ENCODE results near the gene TRABD2B. TPM values are rescaled to one million over a fixed set of nuclear protein-coding genes. Genes with fewer than 3 reads are reported as not detected.
A peak's percentile ranks its signal among the peaks of the same experiment; 100 is the strongest.

TRABD2B gene
- polyA plus RNA-seq, 6 donors from 2014 or later: not detected

- H3K9me3 Mint-ChIP-seq: no peaks in the 10 kb centered on the region
- no peaks in the 10 kb centered on the region for H3K4me1 Mint-ChIP-seq
- peaks cover 9 to 25% (median 13%) of the 10 kb centered on the region in 3 donors for H3K27me3 Mint-ChIP-seq
- no peak overlapping the region for H3K27ac Mint-ChIP-seq
- no peak for DNase-seq
- no peaks in the 10 kb centered on the region for H3K36me3 Mint-ChIP-seq
- no peak for ATAC-seq (ENCODE audit: low read depth in 2 of 2)
- no peak overlapping the region for H3K4me3 Mint-ChIP-seq
These were observed 232.6 kb downstream of the TRABD2B start for GRCh38 chr1:47764461-47765046.

DNA sequence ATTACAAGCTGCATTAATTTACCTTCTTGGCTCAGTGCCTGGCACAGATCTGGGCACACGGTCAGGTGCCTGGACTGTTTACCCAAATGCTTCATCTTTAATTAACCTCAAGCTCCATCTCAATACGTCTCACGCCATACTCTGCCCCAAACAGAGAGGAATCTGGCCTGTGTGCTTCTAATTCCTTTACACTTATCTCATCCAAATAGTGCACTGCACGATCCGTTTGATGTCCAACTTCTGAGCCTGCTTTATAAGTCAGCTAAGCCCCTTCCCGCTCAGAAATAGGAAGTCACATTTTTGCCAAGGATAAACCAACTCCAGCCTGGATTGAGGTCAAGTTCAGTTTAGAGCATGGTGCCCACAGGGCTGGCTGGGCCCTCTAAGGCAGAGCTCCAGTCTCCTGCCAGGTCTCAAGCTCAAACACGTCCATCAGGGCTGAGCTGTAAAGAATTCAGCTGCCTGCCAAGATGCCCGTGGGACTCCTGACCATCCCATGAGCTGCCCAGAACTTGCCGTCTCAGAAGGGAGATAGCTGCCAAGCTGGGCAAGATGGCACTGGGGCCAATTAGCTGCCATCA, 233.5 kb downstream of the TRABD2B start:
- H3K9me3 Mint-ChIP-seq: no peaks in the 10 kb centered on the region
- H3K4me1 Mint-ChIP-seq: no peaks in the 10 kb centered on the region
- DNase-seq (no peak), ATAC-seq (ENCODE audit: low read depth in 2 of 2) (no peak)
- H3K27me3 Mint-ChIP-seq: peaks cover 14 to 32% (median 18%) of the 10 kb centered on the region in 3 donors
- H3K27ac Mint-ChIP-seq: no peak overlapping the region
- H3K4me3 Mint-ChIP-seq: no peak overlapping the region
- H3K36me3 Mint-ChIP-seq: no peaks in the 10 kb centered on the region

- H3K4me3 Mint-ChIP-seq: no peak overlapping the region
These were observed 235.2 kb downstream of the TRABD2B start for GRCh38 chr1:47761974-47762373.

DNA sequence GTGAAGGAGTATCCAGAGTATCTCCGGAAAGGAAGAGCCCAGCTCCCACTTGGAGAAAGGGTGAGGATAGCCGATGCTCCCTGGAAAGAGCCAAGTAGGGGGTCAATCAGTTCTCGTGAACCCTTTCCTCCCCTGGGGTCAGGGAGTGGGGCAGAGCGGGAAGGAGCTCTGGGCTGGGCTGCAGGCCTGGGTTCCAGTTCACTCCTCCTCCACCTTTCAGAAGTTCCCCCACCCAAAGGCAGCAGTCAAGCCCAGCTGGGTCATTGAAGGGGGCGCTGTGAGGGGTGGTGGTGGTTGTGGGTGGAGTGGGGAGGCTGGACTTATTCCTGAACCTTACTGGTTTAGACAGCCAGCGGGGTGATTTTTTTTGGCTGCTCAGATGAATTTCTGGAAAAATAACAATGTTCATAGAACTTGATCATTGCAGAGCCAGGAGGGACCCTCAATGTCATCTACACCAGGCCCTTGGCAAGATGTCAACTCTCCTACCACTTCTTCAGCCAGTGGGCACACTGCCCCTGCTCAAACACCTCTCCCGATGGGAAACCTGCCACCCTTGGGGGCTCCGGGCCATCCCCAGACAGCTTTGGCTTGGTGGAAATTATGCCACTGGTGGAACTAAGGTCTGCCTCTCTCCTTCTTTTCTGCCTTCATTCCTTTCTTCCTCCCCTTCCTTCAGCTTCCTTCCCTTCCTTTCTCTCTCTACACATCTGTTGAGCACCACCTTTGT, 235.8 kb downstream of the TRABD2B start:
- H3K27me3 Mint-ChIP-seq: peaks cover 23 to 41% (median 31%) of the 10 kb centered on the region in 3 donors
- H3K4me1 Mint-ChIP-seq: no peaks in the 10 kb centered on the region
- DNase-seq (no peak), ATAC-seq (ENCODE audit: low read depth in 2 of 2) (no peak)
- no peak overlapping the region for H3K27ac Mint-ChIP-seq
- no peaks in the 10 kb centered on the region for H3K9me3 Mint-ChIP-seq
- H3K36me3 Mint-ChIP-seq: no peaks in the 10 kb centered on the region
- H3K4me3 Mint-ChIP-seq: no peak overlapping the region

More at GRCh38 chr1:47761974-47762373, 235.2 kb downstream of the TRABD2B start:
- Mint-ChIP-seq H3K36me3 (no peaks in the 10 kb centered on the region), H3K9me3 (no peaks in the 10 kb centered on the region), H3K4me1 (no peaks in the 10 kb centered on the region), H3K27ac (no peak overlapping the region), H3K27me3 (peaks cover 18 to 41% (median 26%) of the 10 kb centered on the region in 3 donors)
- DNase-seq (no peak), ATAC-seq (ENCODE audit: low read depth in 2 of 2) (no peak)

GRCh38 chr1:47759936-47760629, 237.1 kb downstream of the TRABD2B start:
- Mint-ChIP-seq H3K36me3 (no peaks in the 10 kb centered on the region), H3K27me3 (peaks cover 23 to 43% (median 31%) of the 10 kb centered on the region in 3 donors), H3K27ac (no peak overlapping the region), H3K9me3 (no peaks in the 10 kb centered on the region), H3K4me1 (no peaks in the 10 kb centered on the region), H3K4me3 (no peak overlapping the region)
- no peak for DNase-seq
- ATAC-seq (ENCODE audit: low read depth in 2 of 2): no peak

DNA sequence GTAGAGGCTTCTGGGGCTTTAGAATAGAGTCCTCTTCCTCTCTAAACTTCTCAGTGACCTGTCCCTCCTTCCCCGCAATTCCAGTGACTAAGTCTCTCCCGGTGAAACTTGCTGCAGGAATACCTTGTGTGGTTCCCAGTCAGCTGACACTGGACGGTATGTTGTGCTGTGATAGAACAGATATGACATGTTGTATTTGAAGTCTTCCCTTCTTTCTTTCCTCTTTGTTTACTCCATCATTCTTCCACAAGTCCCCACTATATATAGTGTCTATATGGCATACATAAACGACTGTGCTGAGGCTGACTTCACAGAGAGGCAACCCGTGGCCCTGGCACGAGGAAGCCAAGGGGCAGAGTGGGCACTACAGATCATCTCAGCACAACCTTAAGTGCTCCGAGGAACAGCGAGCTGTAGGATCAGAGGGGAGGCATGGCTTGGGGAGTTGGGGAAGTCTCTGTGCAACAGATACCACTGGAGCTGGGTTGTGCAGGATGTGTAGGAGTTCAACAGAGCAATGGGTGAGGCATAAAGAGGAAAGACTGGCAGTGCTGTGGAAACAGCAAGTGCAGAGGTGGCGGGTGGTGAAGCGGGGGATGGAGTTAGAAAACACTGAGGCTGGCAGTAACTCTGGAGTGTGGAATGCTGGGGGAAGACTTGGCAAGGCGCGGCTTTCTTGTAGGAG, 237.8 kb downstream of the TRABD2B start:
- Mint-ChIP-seq H3K4me1 (no peaks in the 10 kb centered on the region), H3K27ac (no peak overlapping the region), H3K27me3 (peaks cover 23 to 43% (median 37%) of the 10 kb centered on the region in 3 donors), H3K4me3 (no peak overlapping the region), H3K36me3 (no peaks in the 10 kb centered on the region), H3K9me3 (no peaks in the 10 kb centered on the region)
- ATAC-seq (ENCODE audit: low read depth in 2 of 2) (no peak), DNase-seq (no peak)

DNA sequence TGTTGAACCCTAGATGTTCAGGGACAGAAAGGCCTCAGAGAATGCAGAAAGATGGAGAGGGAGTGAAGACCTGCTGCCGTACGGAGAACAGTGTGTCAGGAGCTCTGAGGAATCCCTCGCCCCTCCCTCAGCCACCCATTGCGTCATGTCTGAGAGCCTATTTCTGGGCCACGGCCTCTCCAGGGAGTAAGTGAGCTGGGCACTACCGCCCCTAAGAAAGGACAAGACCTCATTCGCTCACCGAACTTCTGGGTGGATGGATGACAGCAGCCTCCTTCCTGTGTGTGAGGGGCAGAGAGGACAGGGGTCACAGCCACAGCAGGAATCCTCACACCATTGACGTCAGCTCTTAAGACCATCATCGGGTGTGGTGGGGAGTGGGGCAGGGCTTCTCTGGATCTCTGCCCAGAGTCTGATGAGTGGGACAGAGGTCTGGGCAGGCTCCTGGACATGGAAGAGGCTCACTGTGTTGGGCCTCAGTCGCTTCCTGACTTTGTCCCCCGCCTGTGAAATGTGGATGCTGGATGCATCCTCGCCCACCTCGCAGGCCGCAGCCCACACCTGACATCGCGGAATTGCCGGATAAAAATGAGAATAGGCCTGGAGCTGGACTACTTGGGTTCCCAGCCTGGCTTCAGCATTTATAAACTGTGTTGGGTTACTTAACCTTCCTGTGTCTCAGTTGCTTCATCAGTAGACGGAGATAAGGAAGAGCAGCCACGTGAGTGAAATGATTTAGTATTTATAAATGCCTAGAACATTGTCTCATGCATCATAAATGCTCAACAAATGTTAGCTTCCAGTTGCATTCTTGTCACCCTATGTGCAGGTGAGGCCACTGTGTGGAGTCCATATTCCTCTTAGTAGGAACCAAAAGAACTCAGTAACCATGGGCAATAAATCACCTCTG, 238.6 kb downstream of the TRABD2B start:
- H3K36me3 Mint-ChIP-seq: no peaks in the 10 kb centered on the region
- H3K4me1 Mint-ChIP-seq: no peaks in the 10 kb centered on the region

DNA sequence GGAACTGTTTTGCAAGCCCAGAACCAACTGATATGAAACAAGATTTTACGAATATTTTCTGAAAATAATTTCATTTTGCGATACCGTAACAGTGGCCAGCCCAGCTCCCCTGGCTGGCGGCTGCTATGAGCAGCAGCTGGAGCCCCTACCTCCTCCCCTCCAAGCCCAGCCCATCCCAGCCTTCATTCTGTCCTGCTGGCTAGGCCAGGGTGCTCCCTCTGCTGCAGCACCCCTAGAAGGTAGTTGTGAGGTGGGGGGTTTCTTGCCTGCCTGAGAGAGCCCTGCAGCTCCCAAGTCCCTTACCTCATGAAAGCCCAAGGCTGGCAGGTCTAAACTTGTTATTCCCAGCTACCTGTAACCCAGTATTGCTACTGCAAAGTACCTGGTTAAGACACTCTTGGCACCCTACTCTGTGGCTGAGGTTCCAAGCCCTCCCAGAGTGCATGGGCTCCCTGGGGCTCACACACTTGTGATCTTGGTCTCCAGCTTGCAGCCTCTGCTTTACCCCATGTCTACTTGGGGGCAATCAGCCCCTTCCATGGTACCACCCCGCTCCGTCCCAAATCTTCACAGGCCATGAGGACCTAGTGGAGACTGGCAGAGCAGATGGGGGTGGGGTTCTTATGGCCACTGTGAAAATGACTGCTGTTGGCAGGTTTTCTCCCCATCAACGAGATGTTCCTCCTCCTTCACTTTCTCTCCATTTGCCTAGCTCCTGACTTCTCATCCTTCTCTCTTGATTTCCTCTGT, 239.8 kb downstream of the TRABD2B start:
- Mint-ChIP-seq H3K4me1 (no peaks in the 10 kb centered on the region), H3K4me3 (no peak overlapping the region)

More for the DNA sequence above, 238.6 kb downstream of the TRABD2B start:
- no peaks in the 10 kb centered on the region for H3K9me3 Mint-ChIP-seq
- ATAC-seq (ENCODE audit: low read depth in 2 of 2) (no peak), DNase-seq (no peak)
- no peak overlapping the region for H3K4me3 Mint-ChIP-seq
- H3K27me3 Mint-ChIP-seq: peaks cover 21 to 43% (median 37%) of the 10 kb centered on the region in 3 donors
- H3K27ac Mint-ChIP-seq: no peak overlapping the region

DNA sequence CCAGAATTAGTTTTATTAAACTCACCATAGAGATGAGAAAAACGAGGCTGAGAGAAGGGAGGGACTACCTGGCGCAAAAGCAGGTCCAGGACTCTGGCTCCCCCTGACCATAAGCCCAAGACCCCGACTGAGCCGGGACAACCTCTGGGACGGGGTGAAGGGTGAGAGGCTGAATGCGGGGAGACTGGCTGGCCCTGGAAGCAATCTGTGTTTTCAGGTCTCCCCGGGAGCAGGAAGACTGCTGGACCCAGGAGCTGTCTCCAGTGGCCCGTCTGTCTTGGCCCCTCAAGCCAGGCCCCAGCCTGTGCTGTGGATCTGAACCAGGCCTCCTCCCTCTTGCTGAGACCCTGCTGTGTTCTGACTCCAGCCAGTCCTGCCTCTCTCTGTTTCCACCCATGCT, 240.8 kb downstream of the TRABD2B start:
- ATAC-seq (ENCODE audit: low read depth in 2 of 2): no peak
- no peak for DNase-seq

More for the DNA sequence above, 239.8 kb downstream of the TRABD2B start:
- H3K9me3 Mint-ChIP-seq: no peaks in the 10 kb centered on the region
- H3K27me3 Mint-ChIP-seq: peaks cover 17 to 48% (median 41%) of the 10 kb centered on the region in 3 donors
- no peak for DNase-seq
- H3K36me3 Mint-ChIP-seq: no peaks in the 10 kb centered on the region
- H3K27ac Mint-ChIP-seq: no peak overlapping the region
- no peak for ATAC-seq (ENCODE audit: low read depth in 2 of 2)

DNA sequence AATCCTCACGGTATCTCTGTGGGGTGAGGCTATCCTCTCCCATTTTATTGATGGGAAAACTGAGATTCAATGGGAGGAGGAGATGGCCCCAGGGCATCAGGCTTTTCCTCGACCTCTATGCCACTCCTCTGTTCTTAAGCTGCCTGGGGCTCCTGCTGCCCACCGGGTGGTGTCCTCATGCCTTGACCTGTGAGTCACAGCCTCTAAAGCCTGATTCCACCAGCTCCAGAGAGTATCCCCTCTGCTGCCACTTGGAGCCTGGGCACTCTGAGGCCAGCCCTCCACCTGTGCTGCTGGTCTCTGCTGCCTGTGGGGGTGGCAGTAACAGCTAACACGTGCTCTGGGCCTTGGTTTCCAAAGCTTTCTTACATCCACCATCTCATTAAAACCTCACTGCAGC, 241.2 kb downstream of the TRABD2B start:
- H3K36me3 Mint-ChIP-seq: no peaks in the 10 kb centered on the region
- peaks cover 21 to 39% (median 35%) of the 10 kb centered on the region in 3 donors for H3K27me3 Mint-ChIP-seq
- H3K9me3 Mint-ChIP-seq: no peaks in the 10 kb centered on the region
- no peaks in the 10 kb centered on the region for H3K4me1 Mint-ChIP-seq
- H3K4me3 Mint-ChIP-seq: no peak overlapping the region
- no peak for DNase-seq
- no peak overlapping the region for H3K27ac Mint-ChIP-seq
- no peak for ATAC-seq (ENCODE audit: low read depth in 2 of 2)

More for the DNA sequence above, 240.8 kb downstream of the TRABD2B start:
- H3K4me1 Mint-ChIP-seq: no peaks in the 10 kb centered on the region
- no peaks in the 10 kb centered on the region for H3K36me3 Mint-ChIP-seq
- peaks cover 17 to 39% (median 35%) of the 10 kb centered on the region in 3 donors for H3K27me3 Mint-ChIP-seq
- no peaks in the 10 kb centered on the region for H3K9me3 Mint-ChIP-seq
- H3K4me3 Mint-ChIP-seq: no peak overlapping the region
- no peak overlapping the region for H3K27ac Mint-ChIP-seq

DNA sequence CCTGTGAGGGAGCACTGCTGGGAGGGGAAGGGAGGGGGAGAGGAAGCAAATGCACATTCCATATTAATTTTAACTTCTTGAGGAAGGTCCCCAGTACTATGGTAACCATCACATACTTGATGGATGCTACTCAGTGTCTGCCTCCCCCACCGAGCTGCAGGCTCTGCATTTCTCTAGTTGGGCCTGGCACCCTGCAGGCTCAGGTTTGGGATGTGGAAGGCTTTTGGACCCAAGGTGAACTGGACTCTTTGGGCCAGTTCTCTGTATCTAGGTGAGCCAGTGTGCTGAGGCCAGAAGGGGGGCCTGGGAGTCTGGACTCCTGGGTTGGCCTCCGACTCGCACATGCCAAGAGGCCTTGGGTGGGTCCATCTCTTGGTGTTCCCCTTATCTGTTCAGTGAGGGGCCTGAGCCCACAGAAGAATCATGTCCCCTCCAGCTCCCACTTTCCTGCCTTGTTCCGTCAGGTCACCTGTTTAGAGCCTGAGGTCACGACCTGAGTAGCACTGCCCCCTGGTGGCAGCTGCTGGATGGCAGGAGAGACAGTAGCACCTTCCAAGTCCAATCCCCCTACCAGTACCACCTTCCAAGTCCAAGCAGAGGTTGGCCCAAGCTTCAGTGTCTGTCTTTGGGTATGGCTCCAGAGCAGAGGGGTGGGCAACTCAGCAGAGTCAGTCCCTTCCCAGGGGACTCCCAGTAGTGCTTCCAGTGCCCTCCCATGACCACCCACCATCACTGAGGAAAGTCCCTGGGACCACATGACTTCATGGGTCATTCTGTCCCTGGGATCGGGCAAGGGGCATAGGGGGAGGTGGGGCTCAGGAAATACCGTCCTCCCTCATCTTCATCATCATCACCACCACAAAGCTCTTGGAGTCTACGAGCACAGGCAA, 241.8 kb downstream of the TRABD2B start:
- DNase-seq (peak; percentile 3), ATAC-seq (ENCODE audit: low read depth in 2 of 2) (no peak)
- H3K27me3 Mint-ChIP-seq: peaks cover 26 to 39% (median 38%) of the 10 kb centered on the region in 3 donors
- no peak overlapping the region for H3K4me3 Mint-ChIP-seq
- H3K4me1 Mint-ChIP-seq: no peaks in the 10 kb centered on the region
- H3K27ac Mint-ChIP-seq: no peak overlapping the region
- no peaks in the 10 kb centered on the region for H3K9me3 Mint-ChIP-seq
- no peaks in the 10 kb centered on the region for H3K36me3 Mint-ChIP-seq
